ENCODE results near the gene NALCN.
A peak's percentile ranks its signal among the peaks of the same experiment; 100 is the strongest.

NALCN gene
- 0 to 0.09 (median 0) reads per million in 3 donors for total RNA-seq

- H3K4me1 ChIP-seq (ENCODE audit: control insufficient read depth, insufficient read depth, low read length, poor library complexity, severe bottlenecking) = no peaks in the 10 kb centered on the region
- DNase-seq = no peak
- no peaks in the 10 kb centered on the region for H3K9me3 ChIP-seq (ENCODE audit: control insufficient read depth, low read length)
- H3K4me3 ChIP-seq (ENCODE audit: insufficient read depth, low read depth, low read length, poor library complexity, severe bottlenecking) = no peak within 1 kb of the TSS
- no peak within 1 kb of the TSS for H3K27ac ChIP-seq (ENCODE audit: insufficient read depth, low read length, poor library complexity, severe bottlenecking)
- H3K27me3 ChIP-seq (replicated peaks; ENCODE audit: control insufficient read depth, insufficient read depth, low read length, poor library complexity, severe bottlenecking) = no peaks in the 10 kb centered on the region
- H3K36me3 ChIP-seq (ENCODE audit: control insufficient read depth, insufficient read depth, low read length) = no peaks in the 10 kb centered on the region
Measured at GRCh38 chr13:101416181-101417042, at the start of gene NALCN. Gene NALCN, minus strand, starts transcription at chr13:101416508. Its CDS starts 17,382 bp downstream, at chr13:101399126.

GRCh38 chr13:101465877-101466276 is 49.6 kb upstream of the NALCN start:
- H3K27ac ChIP-seq (ENCODE audit: insufficient read depth, low read length, poor library complexity, severe bottlenecking) = no peak overlapping the region
- no peaks in the 10 kb centered on the region for H3K36me3 ChIP-seq (ENCODE audit: control insufficient read depth, insufficient read depth, low read length)
- H3K4me3 ChIP-seq (ENCODE audit: insufficient read depth, low read depth, low read length, poor library complexity, severe bottlenecking) = no peak overlapping the region
- H3K4me1 ChIP-seq (ENCODE audit: control insufficient read depth, insufficient read depth, low read length, poor library complexity, severe bottlenecking) = no peaks in the 10 kb centered on the region
- H3K9me3 ChIP-seq (ENCODE audit: control insufficient read depth, low read length) = no peaks in the 10 kb centered on the region
- no peaks in the 10 kb centered on the region for H3K27me3 ChIP-seq (replicated peaks; ENCODE audit: control insufficient read depth, insufficient read depth, low read length, poor library complexity, severe bottlenecking)
- DNase-seq = no peak

GRCh38 chr13:101457176-101457575 is 40.9 kb upstream of the NALCN start:
- no peak for DNase-seq
- H3K9me3 ChIP-seq (ENCODE audit: control insufficient read depth, low read length) = no peaks in the 10 kb centered on the region
- no peak overlapping the region for H3K4me3 ChIP-seq (ENCODE audit: insufficient read depth, low read depth, low read length, poor library complexity, severe bottlenecking)
- H3K27me3 ChIP-seq (replicated peaks; ENCODE audit: control insufficient read depth, insufficient read depth, low read length, poor library complexity, severe bottlenecking) = no peaks in the 10 kb centered on the region
- no peaks in the 10 kb centered on the region for H3K36me3 ChIP-seq (ENCODE audit: control insufficient read depth, insufficient read depth, low read length)
- no peaks in the 10 kb centered on the region for H3K4me1 ChIP-seq (ENCODE audit: control insufficient read depth, insufficient read depth, low read length, poor library complexity, severe bottlenecking)
- H3K27ac ChIP-seq (ENCODE audit: insufficient read depth, low read length, poor library complexity, severe bottlenecking) = no peak overlapping the region

GRCh38 chr13:101455863-101456262 is 39.6 kb upstream of the NALCN start:
- no peaks in the 10 kb centered on the region for H3K36me3 ChIP-seq (ENCODE audit: control insufficient read depth, insufficient read depth, low read length)
- H3K9me3 ChIP-seq (ENCODE audit: control insufficient read depth, low read length) = no peaks in the 10 kb centered on the region
- no peak for DNase-seq
- no peaks in the 10 kb centered on the region for H3K4me1 ChIP-seq (ENCODE audit: control insufficient read depth, insufficient read depth, low read length, poor library complexity, severe bottlenecking)
- no peak overlapping the region for H3K27ac ChIP-seq (ENCODE audit: insufficient read depth, low read length, poor library complexity, severe bottlenecking)
- no peaks in the 10 kb centered on the region for H3K27me3 ChIP-seq (replicated peaks; ENCODE audit: control insufficient read depth, insufficient read depth, low read length, poor library complexity, severe bottlenecking)
- no peak overlapping the region for H3K4me3 ChIP-seq (ENCODE audit: insufficient read depth, low read depth, low read length, poor library complexity, severe bottlenecking)

- Histone ChIP-seq H3K9me3 (ENCODE audit: control insufficient read depth, low read length) (no peaks in the 10 kb centered on the region), H3K36me3 (ENCODE audit: control insufficient read depth, insufficient read depth, low read length) (no peaks in the 10 kb centered on the region), H3K27me3 (replicated peaks; ENCODE audit: control insufficient read depth, insufficient read depth, low read length, poor library complexity, severe bottlenecking) (no peaks in the 10 kb centered on the region), H3K4me3 (ENCODE audit: insufficient read depth, low read depth, low read length, poor library complexity, severe bottlenecking) (no peak overlapping the region), H3K27ac (ENCODE audit: insufficient read depth, low read length, poor library complexity, severe bottlenecking) (no peak overlapping the region), H3K4me1 (ENCODE audit: control insufficient read depth, insufficient read depth, low read length, poor library complexity, severe bottlenecking) (no peaks in the 10 kb centered on the region)
- no peak for DNase-seq
Measured at GRCh38 chr13:101454767-101455166, 38.5 kb upstream of the NALCN start.

GRCh38 chr13:101453784-101454201 is 37.5 kb upstream of the NALCN start:
- no peak for DNase-seq

GRCh38 chr13:101452519-101453485 is 36.5 kb upstream of the NALCN start, which contains the start of gene ITGBL1:
Gene ITGBL1, plus strand, starts transcription at chr13:101452675. Its CDS starts 159 bp downstream, at chr13:101452834.
- H3K27ac ChIP-seq (ENCODE audit: insufficient read depth, low read length, poor library complexity, severe bottlenecking) = no peak within 1 kb of the TSS
- no peaks in the 10 kb centered on the region for H3K9me3 ChIP-seq (ENCODE audit: control insufficient read depth, low read length)
- no peaks in the 10 kb centered on the region for H3K27me3 ChIP-seq (replicated peaks; ENCODE audit: control insufficient read depth, insufficient read depth, low read length, poor library complexity, severe bottlenecking)
- peak within 1 kb of the TSS; percentile 25 for H3K4me3 ChIP-seq (ENCODE audit: insufficient read depth, low read depth, low read length, poor library complexity, severe bottlenecking)
- H3K4me1 ChIP-seq (ENCODE audit: control insufficient read depth, insufficient read depth, low read length, poor library complexity, severe bottlenecking) = no peaks in the 10 kb centered on the region
- H3K36me3 ChIP-seq (ENCODE audit: control insufficient read depth, insufficient read depth, low read length) = no peaks in the 10 kb centered on the region
- DNase-seq = no peak

More at GRCh38 chr13:101453784-101454201, 37.5 kb upstream of the NALCN start:
- Histone ChIP-seq H3K4me1 (ENCODE audit: control insufficient read depth, insufficient read depth, low read length, poor library complexity, severe bottlenecking) (no peaks in the 10 kb centered on the region), H3K36me3 (ENCODE audit: control insufficient read depth, insufficient read depth, low read length) (no peaks in the 10 kb centered on the region), H3K27me3 (replicated peaks; ENCODE audit: control insufficient read depth, insufficient read depth, low read length, poor library complexity, severe bottlenecking) (no peaks in the 10 kb centered on the region), H3K4me3 (ENCODE audit: insufficient read depth, low read depth, low read length, poor library complexity, severe bottlenecking) (peak overlapping the region; percentile 25), H3K9me3 (ENCODE audit: control insufficient read depth, low read length) (no peaks in the 10 kb centered on the region), H3K27ac (ENCODE audit: insufficient read depth, low read length, poor library complexity, severe bottlenecking) (no peak overlapping the region)

GRCh38 chr13:101451641-101452040 is 35.3 kb upstream of the NALCN start:
- H3K36me3 ChIP-seq (ENCODE audit: control insufficient read depth, insufficient read depth, low read length) = no peaks in the 10 kb centered on the region
- no peak for DNase-seq
- H3K4me3 ChIP-seq (ENCODE audit: insufficient read depth, low read depth, low read length, poor library complexity, severe bottlenecking) = no peak overlapping the region
- H3K9me3 ChIP-seq (ENCODE audit: control insufficient read depth, low read length) = no peaks in the 10 kb centered on the region
- H3K4me1 ChIP-seq (ENCODE audit: control insufficient read depth, insufficient read depth, low read length, poor library complexity, severe bottlenecking) = no peaks in the 10 kb centered on the region
- no peak overlapping the region for H3K27ac ChIP-seq (ENCODE audit: insufficient read depth, low read length, poor library complexity, severe bottlenecking)
- H3K27me3 ChIP-seq (replicated peaks; ENCODE audit: control insufficient read depth, insufficient read depth, low read length, poor library complexity, severe bottlenecking) = no peaks in the 10 kb centered on the region

GRCh38 chr13:101450749-101451130 is 34.4 kb upstream of the NALCN start:
- Histone ChIP-seq H3K4me1 (ENCODE audit: control insufficient read depth, insufficient read depth, low read length, poor library complexity, severe bottlenecking) (no peaks in the 10 kb centered on the region), H3K27me3 (replicated peaks; ENCODE audit: control insufficient read depth, insufficient read depth, low read length, poor library complexity, severe bottlenecking) (no peaks in the 10 kb centered on the region), H3K36me3 (ENCODE audit: control insufficient read depth, insufficient read depth, low read length) (no peaks in the 10 kb centered on the region), H3K9me3 (ENCODE audit: control insufficient read depth, low read length) (no peaks in the 10 kb centered on the region), H3K27ac (ENCODE audit: insufficient read depth, low read length, poor library complexity, severe bottlenecking) (no peak overlapping the region), H3K4me3 (ENCODE audit: insufficient read depth, low read depth, low read length, poor library complexity, severe bottlenecking) (no peak overlapping the region)
- DNase-seq = no peak
